Ecto neural progenitor cell (in vitro differentiated cells): Measurements from ENCODE around the gene ZNF862.
A peak's percentile ranks its signal among the peaks of the same experiment; 100 is the strongest.

Source experiments
- DNase-seq: peaks from one replicate; pipeline ENCODE4 v3.0.0-alpha.2; 2018; ENCODE audit warnings: low spot score

ZNF862 gene

GRCh38 chr7:149866779-149867447, 28.7 kb downstream of the ZNF862 start:
- DNase-seq, result no peak

DNA sequence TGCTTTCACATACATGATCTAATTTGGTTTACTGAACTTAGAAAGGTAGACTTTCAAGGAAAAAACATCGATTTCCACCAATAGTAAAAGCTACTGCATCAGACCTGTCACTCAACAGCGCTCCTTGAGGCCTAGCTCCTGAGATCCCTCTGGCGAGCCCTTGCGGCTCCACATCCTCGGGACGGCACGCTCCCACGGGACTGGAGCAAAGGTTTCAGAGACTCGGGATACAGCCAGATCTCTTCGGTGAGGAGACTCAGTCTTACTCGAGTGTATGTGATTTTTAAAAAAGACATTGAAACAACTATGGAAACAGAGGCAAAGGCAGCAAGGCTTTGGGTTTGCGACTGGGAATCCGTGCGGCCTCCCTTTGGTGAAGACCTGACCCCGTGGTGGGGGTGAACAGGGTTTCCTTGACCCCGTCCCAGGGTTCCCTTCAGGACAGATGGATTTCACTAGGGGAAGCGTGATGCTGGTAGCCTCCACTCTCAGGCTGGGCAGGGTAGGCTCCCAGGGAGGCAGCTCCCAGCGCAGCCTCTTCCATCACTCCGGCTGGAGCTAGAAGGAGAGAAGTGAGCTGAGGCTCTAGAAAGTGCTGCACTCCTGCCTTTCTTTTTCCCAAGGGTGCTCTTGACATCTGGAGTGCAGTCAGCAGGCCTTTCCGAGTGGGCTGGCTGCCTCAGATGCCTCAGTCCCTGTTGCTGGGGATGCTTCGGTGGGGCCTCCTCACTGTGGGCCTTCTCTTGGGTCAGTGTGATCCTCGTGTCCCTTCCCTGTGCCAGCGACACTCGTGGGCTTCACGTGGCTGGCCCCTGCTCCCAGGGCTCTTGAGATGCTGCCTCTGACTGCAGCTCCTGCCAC, 29.8 kb downstream of the ZNF862 start:
- no peak for DNase-seq

DNA sequence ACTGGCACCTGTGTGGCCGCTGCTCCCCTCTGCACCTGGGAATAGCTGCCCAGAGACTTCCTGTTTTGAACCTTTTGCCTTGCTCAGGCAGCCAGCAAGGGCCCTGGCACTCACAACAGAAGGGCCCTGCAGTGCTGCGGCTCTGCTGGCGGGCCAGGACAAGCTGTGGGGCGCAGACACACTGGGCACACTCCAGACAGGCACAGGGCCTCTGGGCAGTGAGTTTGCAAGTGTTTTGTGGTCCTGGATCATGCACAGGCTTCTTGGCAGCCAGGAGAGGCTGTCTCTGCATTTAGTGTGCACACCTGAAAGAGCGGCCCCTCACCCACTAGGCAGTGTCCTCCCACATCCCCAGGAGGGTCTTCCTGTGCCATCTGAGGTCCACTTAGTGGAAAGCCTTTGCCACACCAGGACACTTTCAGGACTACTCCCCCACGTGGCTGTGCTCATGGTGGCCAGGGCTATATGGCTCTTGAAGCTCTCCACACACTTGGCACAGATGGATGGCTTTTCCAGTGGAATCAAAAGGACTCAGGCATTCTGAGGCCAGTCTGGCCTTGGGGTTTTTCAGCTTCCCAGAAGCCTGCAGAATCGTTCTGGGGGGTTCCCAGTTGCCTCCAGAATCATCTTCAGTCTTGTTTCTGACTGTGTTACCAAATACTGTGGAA, 30.6 kb downstream of the ZNF862 start:
- no peak for DNase-seq

DNA sequence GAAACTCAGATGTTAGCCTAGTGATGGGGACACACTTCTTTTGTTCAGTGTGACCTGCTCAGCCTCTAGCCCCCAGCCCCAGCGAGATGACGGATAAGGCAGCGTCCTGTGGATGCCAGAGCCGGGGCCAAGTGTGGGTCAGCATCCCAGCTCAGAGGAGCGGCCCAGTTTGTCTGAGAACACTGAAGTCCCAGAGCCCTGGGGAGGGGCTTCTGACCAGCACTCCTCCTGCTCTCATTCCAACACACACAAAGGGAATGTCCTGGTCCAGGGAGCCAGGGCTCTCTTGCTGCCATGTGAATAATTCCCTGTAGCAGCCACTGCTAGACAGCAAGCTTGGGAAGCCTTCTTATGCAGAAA, 31.1 kb downstream of the ZNF862 start:
- DNase-seq, result peak; percentile 29

DNA sequence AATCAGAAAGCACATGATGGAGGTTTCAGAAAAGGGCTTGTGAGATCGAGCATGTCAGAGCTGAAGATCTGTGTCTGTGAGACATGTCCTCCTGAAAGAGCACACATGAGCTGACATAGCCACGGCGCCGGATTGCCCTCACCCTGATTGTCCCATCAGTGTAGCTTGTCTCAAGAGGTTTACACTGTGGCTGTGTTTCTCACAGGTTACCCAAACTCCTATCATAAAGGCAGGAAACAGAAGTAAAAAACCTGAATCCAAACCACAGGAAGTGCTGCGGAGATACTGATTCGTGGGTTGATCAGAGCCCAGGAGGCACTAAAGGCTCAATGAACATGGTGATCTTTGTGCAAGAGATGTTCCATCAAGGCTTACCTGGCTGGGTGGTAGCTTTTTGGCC, 31.7 kb downstream of the ZNF862 start:
- DNase-seq, result peak; percentile 18

- DNase-seq, result no peak
Measured at GRCh38 chr7:149870274-149870673, 32.1 kb downstream of the ZNF862 start.

- DNase-seq, result peak; percentile 37
Measured at GRCh38 chr7:149870701-149871483, 32.7 kb downstream of the ZNF862 start.

- DNase-seq, result peak; percentile 29
Measured at GRCh38 chr7:149871576-149871975, 33.4 kb downstream of the ZNF862 start.

GRCh38 chr7:149872419-149873073, 34.4 kb downstream of the ZNF862 start:
- peak; percentile 72 for DNase-seq

GRCh38 chr7:149873074-149873969, 35.1 kb downstream of the ZNF862 start, which contains the start of gene ATP6V0E2:
Gene ATP6V0E2 (plus strand): TSS chr7:149873969. CDS start chr7:149874066, 97 bp downstream.
- peak; percentile 95 for DNase-seq

- no peak for DNase-seq
Measured at GRCh38 chr7:149873970-149874643, 35.9 kb downstream of the ZNF862 start.

GRCh38 chr7:149874644-149875028, 36.5 kb downstream of the ZNF862 start:
- DNase-seq, result peak; percentile 41

DNA sequence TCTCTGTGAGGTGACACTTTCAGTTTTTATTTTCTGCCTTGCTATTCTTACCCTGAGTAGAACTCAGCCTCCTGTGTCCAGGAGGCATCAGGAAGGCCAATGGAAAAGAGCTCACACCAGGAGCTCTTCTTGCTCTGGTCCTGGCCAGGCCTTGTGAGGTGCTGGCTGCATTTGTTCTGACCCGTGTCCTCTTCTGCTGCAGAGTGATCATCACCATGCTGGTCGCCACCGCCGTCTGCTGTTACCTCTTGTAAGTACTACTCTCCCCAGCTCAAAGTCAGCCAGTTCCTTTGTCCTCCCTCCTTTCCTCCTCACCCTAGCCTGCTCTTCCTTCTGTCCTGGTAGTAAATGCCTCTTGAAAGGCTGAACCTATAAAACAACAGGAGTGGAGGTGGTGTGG, 37.2 kb downstream of the ZNF862 start:
- peak; percentile 34 for DNase-seq

- peak; percentile 29 for DNase-seq
Measured at GRCh38 chr7:149877890-149878522, 39.8 kb downstream of the ZNF862 start.

- peak; percentile 11 for DNase-seq
Measured at GRCh38 chr7:149878523-149878921, 40.3 kb downstream of the ZNF862 start.

GRCh38 chr7:149879271-149879743, 41.1 kb downstream of the ZNF862 start:
- peak; percentile 37 for DNase-seq

DNA sequence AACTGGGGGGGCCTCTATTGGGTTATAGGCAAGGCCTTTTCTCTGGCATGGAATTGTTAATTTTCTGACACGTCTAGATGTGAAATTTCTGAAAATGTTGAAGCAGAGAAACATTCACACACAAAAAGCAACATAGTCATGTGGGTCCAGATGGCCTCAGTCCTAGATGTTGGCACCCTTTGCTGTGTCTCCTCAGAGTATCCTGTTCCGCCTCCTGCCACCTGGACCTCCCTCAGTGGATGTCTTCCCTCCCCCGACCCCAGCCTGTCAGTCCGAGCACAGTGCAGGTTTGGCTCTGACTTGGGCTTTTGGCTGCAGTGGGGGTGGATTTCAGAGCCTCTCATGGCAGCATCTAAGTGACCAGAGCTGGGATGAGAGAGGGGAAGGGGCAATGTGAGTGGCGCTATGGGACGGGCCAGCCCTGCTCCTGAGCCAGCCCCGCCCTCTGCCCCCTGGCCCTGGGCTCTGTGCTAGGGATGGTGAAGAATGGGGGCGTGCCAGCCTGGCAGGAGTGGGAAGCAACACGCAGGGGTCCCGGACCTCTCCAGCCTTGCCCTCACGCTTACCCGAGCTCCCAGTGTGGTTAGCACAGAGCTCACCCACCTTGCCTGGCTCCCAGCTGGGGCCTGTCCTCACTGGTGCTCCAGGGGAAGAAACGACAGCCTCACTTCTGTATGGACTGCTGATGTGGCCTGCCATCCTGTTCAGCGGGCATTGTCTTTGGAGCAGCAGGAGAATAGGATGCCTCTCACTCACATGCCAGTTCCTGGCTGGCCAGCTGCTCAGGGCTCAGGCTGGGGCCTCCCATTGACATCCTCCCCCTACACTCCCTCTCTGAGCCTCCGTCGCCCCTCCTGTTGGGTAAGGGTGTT, 41.8 kb downstream of the ZNF862 start:
- peak; percentile 24 for DNase-seq

- DNase-seq, result peak; percentile 39
Measured at GRCh38 chr7:149880638-149881311, 42.6 kb downstream of the ZNF862 start.
